Pancreas (tissue), 10 donors: ENCODE results near the gene MRGPRD. TPM values are rescaled to one million over a fixed set of nuclear protein-coding genes. Genes with fewer than 3 reads are reported as not detected.
A peak's percentile ranks its signal among the peaks of the same experiment; 100 is the strongest.

Source experiments
- ATAC-seq, 4 donors: fragments of 200-7000 bp; cut with Tn5 transposase; one replicate each; pipeline versions ENCODE4 v1.8.0 to v1.9.1; 2020; ENCODE audit warnings: mild to moderate bottlenecking in 4 of 4, moderate library complexity in 4 of 4
- DNase-seq, 6 donors: peaks; one replicate each; pipeline ENCODE4 v3.0.0-alpha.2; 2020
- FAIRE-seq: peaks from 2 replicates; lab custom pipeline; 2012; peaks lifted over from hg19 to GRCh38; lab: Jason Lieb, UNC
- H3K27ac ChIP-seq, 4 donors: fragments of 200-600 bp; sonication (generic); 1 replicate in 3 of 4; 2 replicates in 1 of 4; pipeline versions ENCODE4 v1.5.0 to v1.8.0; 2020
- H3K27me3 ChIP-seq, 4 donors: fragments of 200-600 bp; one replicate each; pipeline ENCODE4 v1.8.0; 2021
- H3K36me3 ChIP-seq, 3 donors: fragments of 200-600 bp; sonication (generic) in 1 of 3; one replicate each; pipeline versions ENCODE4 v1.5.0 to v1.8.0; 2020 to 2021
- H3K4me1 ChIP-seq, 3 donors: fragments of 200-600 bp; one replicate each; pipeline ENCODE4 v1.8.0; 2021
- H3K4me3 ChIP-seq, 4 donors: fragments of 200-600 bp; sonication (generic) in 2 of 4; one replicate each; pipeline versions ENCODE4 v1.5.0 to v1.8.0; 2020 to 2021
- H3K9me3 ChIP-seq, 4 donors: fragments of 200-600 bp; one replicate each; pipeline ENCODE4 v1.8.0; 2021
- WGBS, 2 donors: extraction: QIAGEN DNeasy Blood & Tissue Kit; methylation state at CpG; one replicate each; pipeline ENCODE4 v1.1.7; 2013; 5-methylcytosine and 5-hydroxymethylcytosine counted together
- intact Hi-C, 3 donors: fragments of 100-400 bp; cut with DNase I; formaldehyde crosslinking; loops; one replicate each; pipeline versions ENCODE4 v1.11.1 to v1.14.2; 2022
- polyA plus RNA-seq, 2 donors: library from polyadenylated mRNA; stranded (reverse); fragments of 200-250 nt; gene quantifications; one replicate each; pipeline ENCODE4 v1.2.3, GENCODE V29; 2013
- total RNA-seq, 6 donors: library from RNA; stranded (reverse); fragmentation: NEBNext Ultra II Directional in 4 of 6; extraction: Animal tissue kit (Norgen Biotek cat#: 25700) in 4 of 6; gene quantifications; one replicate each; pipeline versions ENCODE4 v1.2.1 to v1.2.4, GENCODE V29; 2021 to 2023
- TF ChIP-seq, protein P1 (sequence below), 4 donors: fragments of 200-600 bp; sonication (generic) in 3 of 4; IDR thresholded peaks; one replicate each; pipeline versions ENCODE4 v1.5.0 to v1.8.0; 2021; ENCODE audit warnings: antibody characterized with exemption in 4 of 4
- donor health status: healthy with polysubstance abuse.
- donor health status: DM: no; HTN: no; CAD: no; lungs with moderate emphysema.
- donor health status: DM: no; HTN: no; CAD: no.
- donor health status: control.
- donor health status: control.
- donor health status: Bipolar disorder and iron deficiency.
- donor health status: DM: yes; HTN: yes; CAD: no.
- donor health status: DM: no; HTN: no; CAD: no.
- donor health status: DM: no; HTN: no; CAD: no.
- donor health status: DM: yes; HTN: yes; CAD: no.

Gene MRGPRD
- total and polyA plus RNA-seq, 8 donors: not detected

DNA sequence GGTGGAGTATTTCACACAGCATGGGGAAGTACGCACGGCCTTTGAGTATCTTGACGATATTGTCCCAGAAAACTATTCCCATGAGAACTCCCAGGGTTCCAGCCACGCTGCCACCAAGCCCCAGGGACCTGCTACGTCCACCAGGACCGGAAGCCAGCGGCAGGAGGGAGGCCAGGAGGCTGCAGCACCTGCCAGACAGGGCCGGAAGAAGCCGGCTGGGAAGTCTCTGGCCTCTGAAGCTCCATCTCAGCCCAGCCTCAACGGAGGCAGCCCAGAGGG is 44.5 kb downstream of the MRGPRD start:
- Histone ChIP-seq H3K27ac (no peak overlapping the region), H3K9me3 (no peaks in the 10 kb centered on the region), H3K36me3 (peaks cover 6 to 40% (median 12%) of the 10 kb centered on the region in 3 donors), H3K4me3 (no peak overlapping the region), H3K4me1 (no peaks in the 10 kb centered on the region), H3K27me3 (no peaks in the 10 kb centered on the region)
- no peak for FAIRE-seq
- DNase-seq: peak in 1 of 6 donors; percentile 47
- intact Hi-C loops: no loop called here
- ATAC-seq: no peak
- WGBS, 2 donors: 93 to 96% methylated on average over 10 of the region's 10 CpGs
- TF ChIP-seq, protein P1, sequence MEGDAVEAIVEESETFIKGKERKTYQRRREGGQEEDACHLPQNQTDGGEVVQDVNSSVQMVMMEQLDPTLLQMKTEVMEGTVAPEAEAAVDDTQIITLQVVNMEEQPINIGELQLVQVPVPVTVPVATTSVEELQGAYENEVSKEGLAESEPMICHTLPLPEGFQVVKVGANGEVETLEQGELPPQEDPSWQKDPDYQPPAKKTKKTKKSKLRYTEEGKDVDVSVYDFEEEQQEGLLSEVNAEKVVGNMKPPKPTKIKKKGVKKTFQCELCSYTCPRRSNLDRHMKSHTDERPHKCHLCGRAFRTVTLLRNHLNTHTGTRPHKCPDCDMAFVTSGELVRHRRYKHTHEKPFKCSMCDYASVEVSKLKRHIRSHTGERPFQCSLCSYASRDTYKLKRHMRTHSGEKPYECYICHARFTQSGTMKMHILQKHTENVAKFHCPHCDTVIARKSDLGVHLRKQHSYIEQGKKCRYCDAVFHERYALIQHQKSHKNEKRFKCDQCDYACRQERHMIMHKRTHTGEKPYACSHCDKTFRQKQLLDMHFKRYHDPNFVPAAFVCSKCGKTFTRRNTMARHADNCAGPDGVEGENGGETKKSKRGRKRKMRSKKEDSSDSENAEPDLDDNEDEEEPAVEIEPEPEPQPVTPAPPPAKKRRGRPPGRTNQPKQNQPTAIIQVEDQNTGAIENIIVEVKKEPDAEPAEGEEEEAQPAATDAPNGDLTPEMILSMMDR (IDR thresholded peaks at IDR 0.05): no peak

- 95 to 96% methylated on average over 29 of the region's 29 CpGs for WGBS, 2 donors
- FAIRE-seq (no peak), ATAC-seq (no peak), DNase-seq (peak in 1 of 6 donors; percentile 51)
- no peak overlapping the region for H3K27ac ChIP-seq
- H3K4me3 ChIP-seq: no peak overlapping the region
- intact Hi-C loops: no loop called here
- no peaks in the 10 kb centered on the region for H3K27me3 ChIP-seq
- TF ChIP-seq, protein P1 (IDR thresholded peaks at IDR 0.05): no peak
- H3K4me1 ChIP-seq: no peaks in the 10 kb centered on the region
- H3K36me3 ChIP-seq: peaks cover 6 to 40% (median 15%) of the 10 kb centered on the region in 3 donors
- no peaks in the 10 kb centered on the region for H3K9me3 ChIP-seq
Measured at GRCh38 chr11:68935516-68936357, 45.0 kb downstream of the MRGPRD start.

DNA sequence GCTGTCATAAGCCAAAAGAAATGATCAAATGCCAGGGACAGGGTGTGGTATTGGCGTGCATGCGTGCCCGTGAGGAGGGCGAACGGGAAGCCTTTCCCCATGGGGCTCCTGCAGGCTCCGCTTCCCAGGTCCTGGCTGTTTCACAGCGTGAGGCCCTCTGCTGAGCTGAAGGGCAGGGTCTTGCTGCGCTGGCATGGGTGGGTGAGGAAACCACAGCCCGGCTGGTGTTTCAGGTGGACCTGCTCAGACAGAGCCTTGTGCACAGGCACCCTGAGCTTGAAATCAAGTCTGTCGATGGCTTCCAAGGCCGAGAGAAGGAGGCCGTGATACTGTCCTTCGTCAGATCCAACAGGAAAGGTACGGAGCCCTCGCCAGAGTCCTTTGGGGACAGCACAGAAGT is 45.7 kb downstream of the MRGPRD start:
- TF ChIP-seq, protein P1 (IDR thresholded peaks at IDR 0.05): no peak
- Histone ChIP-seq H3K27ac (no peak overlapping the region), H3K36me3 (peaks cover 6 to 44% (median 20%) of the 10 kb centered on the region in 3 donors), H3K9me3 (no peaks in the 10 kb centered on the region), H3K27me3 (no peaks in the 10 kb centered on the region), H3K4me3 (no peak overlapping the region), H3K4me1 (no peaks in the 10 kb centered on the region)
- intact Hi-C loops: no loop called here
- FAIRE-seq (no peak), DNase-seq (peak in 1 of 6 donors; percentile 35), ATAC-seq (no peak)
- 96 to 99% methylated on average over 15 of the region's 15 CpGs for WGBS, 2 donors

GRCh38 chr11:68934666-68935065 is 46.1 kb downstream of the MRGPRD start:
- 95 to 96% methylated on average over 13 of the region's 13 CpGs for WGBS, 2 donors
- Histone ChIP-seq H3K4me3 (no peak overlapping the region), H3K36me3 (peaks cover 6 to 48% (median 24%) of the 10 kb centered on the region in 3 donors), H3K27ac (no peak overlapping the region), H3K4me1 (no peaks in the 10 kb centered on the region), H3K27me3 (no peaks in the 10 kb centered on the region), H3K9me3 (no peaks in the 10 kb centered on the region)
- TF ChIP-seq, protein P1 (IDR thresholded peaks at IDR 0.05): no peak
- ATAC-seq: no peak
- no peak for FAIRE-seq
- intact Hi-C loops: no loop called here
- DNase-seq: peak in 1 of 6 donors; percentile 41

GRCh38 chr11:68934321-68934645 is 46.5 kb downstream of the MRGPRD start:
- no peaks in the 10 kb centered on the region for H3K9me3 ChIP-seq
- H3K4me3 ChIP-seq: no peak overlapping the region
- TF ChIP-seq, protein P1 (IDR thresholded peaks at IDR 0.05): no peak
- H3K36me3 ChIP-seq: peaks cover 6 to 52% (median 27%) of the 10 kb centered on the region in 3 donors
- DNase-seq: peak in 1 of 6 donors; percentile 28
- H3K27me3 ChIP-seq: no peaks in the 10 kb centered on the region
- H3K4me1 ChIP-seq: no peaks in the 10 kb centered on the region
- 91 to 93% methylated on average over 12 of the region's 12 CpGs for WGBS, 2 donors
- intact Hi-C loops: no loop called here
- no peak for ATAC-seq
- FAIRE-seq: no peak
- no peak overlapping the region for H3K27ac ChIP-seq
